T-cell (primary cell): ENCODE results near the gene TNS1. TPM values are rescaled to one million over a fixed set of nuclear protein-coding genes. Genes with fewer than 3 reads are reported as not detected.

Experiments used
- ATAC-seq, 4 experiments: fragments of 200-7000 bp in 3 of 4; fragments of 150-1000 bp in 1 of 4; cut with Tn5 transposase; replicated peaks in 1 of 4; 1 replicate in 3 of 4; 2 replicates in 1 of 4; pipeline ENCODE4 v1.10.0; 2021; ENCODE audit warnings: moderate library complexity in 3 of 4, mild to moderate bottlenecking in 2 of 4, moderate number of reproducible peaks in 1 of 4
- CTCF ChIA-PET, 2 donors: fragments of 300-600 bp; sonication (Branson Sonifier 250); formaldehyde crosslinking; loops; one replicate each; lab custom pipeline; 2022; ENCODE audit warnings: antibody characterized with exemption in 2 of 2; lab: Charles Lee
- POLR2A ChIA-PET, 2 donors: fragments of 300-600 bp; sonication (Branson Sonifier 250); formaldehyde crosslinking; loops; one replicate each; lab custom pipeline; 2022; ENCODE audit warnings: antibody characterized with exemption in 2 of 2; lab: Charles Lee
- DNase-seq, 35 experiments: peaks; one replicate each; pipeline versions ENCODE4 v3.0.0 to v3.0.0-alpha.2; 2013 to 2023
- H3K27ac ChIP-seq: one replicate; pipeline ENCODE4 v1.5.1; 2013; ENCODE audit warnings: low read length
- H3K27me3 ChIP-seq, 2 experiments: replicated peaks in 1 of 2; 1 replicate in 1 of 2; 2 replicates in 1 of 2; pipeline versions ENCODE4 v1.6.1 to v1.7.0; 2013; ENCODE audit warnings: low read length in 1 of 2, mixed read lengths in 1 of 2; ENCODE audit not compliant: control insufficient read depth in 2 of 2, insufficient read depth in 2 of 2; ENCODE audit errors: extremely low read depth in 1 of 2
- H3K36me3 ChIP-seq, 2 donors: 1 replicate in 1 of 2; 2 replicates in 1 of 2; pipeline versions ENCODE4 v1.6.1 to v1.7.0; 2013; ENCODE audit warnings: low read length in 1 of 2; ENCODE audit not compliant: control insufficient read depth in 2 of 2, insufficient read depth in 1 of 2; ENCODE audit errors: extremely low read depth in 1 of 2
- H3K4me1 ChIP-seq, 2 experiments: 1 replicate in 1 of 2; 2 replicates in 1 of 2; pipeline versions ENCODE4 v1.6.1 to v1.7.0; 2013; ENCODE audit warnings: low read length in 2 of 2, mixed read lengths in 1 of 2; ENCODE audit not compliant: insufficient read depth in 2 of 2, control insufficient read depth in 1 of 2; ENCODE audit errors: extremely low read depth in 1 of 2
- H3K4me3 ChIP-seq, 2 donors: 1 replicate in 1 of 2; 2 replicates in 1 of 2; pipeline versions ENCODE4 v1.5.1 to v1.7.0; 2013; ENCODE audit warnings: mild to moderate bottlenecking in 2 of 2, low read length in 1 of 2, moderate library complexity in 1 of 2; ENCODE audit not compliant: control insufficient read depth in 1 of 2; ENCODE audit errors: extremely low read depth in 1 of 2
- H3K9me3 ChIP-seq: 2 replicates; pipeline ENCODE4 v1.7.0; 2013
- H3K27ac Mint-ChIP-seq, 2 donors: one replicate each; pipeline ENCODE4 v1.8.0; 2020 to 2021; ENCODE audit warnings: mild to moderate bottlenecking in 2 of 2, mixed read lengths in 2 of 2
- H3K27me3 Mint-ChIP-seq, 2 donors: one replicate each; pipeline ENCODE4 v1.8.0; 2021 to 2022; ENCODE audit warnings: mixed read lengths in 2 of 2
- H3K36me3 Mint-ChIP-seq: one replicate; pipeline ENCODE4 v1.8.0; 2021; ENCODE audit warnings: mixed read lengths
- H3K4me1 Mint-ChIP-seq, 3 donors: one replicate each; pipeline ENCODE4 v1.8.0; 2020 to 2022; ENCODE audit warnings: mixed read lengths in 3 of 3, mild to moderate bottlenecking in 1 of 3
- H3K4me3 Mint-ChIP-seq, 3 donors: one replicate each; pipeline ENCODE4 v1.8.0; 2020 to 2022; ENCODE audit warnings: mild to moderate bottlenecking in 3 of 3, mixed read lengths in 3 of 3, moderate library complexity in 3 of 3
- H3K9me3 Mint-ChIP-seq, 3 donors: one replicate each; pipeline ENCODE4 v1.8.0; 2020 to 2022; ENCODE audit warnings: mixed read lengths in 3 of 3
- WGBS: methylation state at CpG from one replicate; pipeline ENCODE4 v1.1.5; 2013; ENCODE audit warnings: missing lambda C conversion rate; ENCODE audit not compliant: insufficient coverage; 5-methylcytosine and 5-hydroxymethylcytosine counted together
- total RNA-seq, 35 experiments: library from RNA in 6 of 35; stranded (reverse) in 6 of 35; fragments of 120-200 nt in 1 of 35; gene quantifications; one replicate each; pipeline versions ENCODE4 v1.2.1 to v1.2.4 and lab custom pipeline; 2013 to 2026

The TNS1 gene
- total RNA-seq, 5 donors from 2014 or later (not counting 1 experiment from before 2014, with no cell fraction given) = 0.28 to 2.1 (median 1.3) TPM

DNA sequence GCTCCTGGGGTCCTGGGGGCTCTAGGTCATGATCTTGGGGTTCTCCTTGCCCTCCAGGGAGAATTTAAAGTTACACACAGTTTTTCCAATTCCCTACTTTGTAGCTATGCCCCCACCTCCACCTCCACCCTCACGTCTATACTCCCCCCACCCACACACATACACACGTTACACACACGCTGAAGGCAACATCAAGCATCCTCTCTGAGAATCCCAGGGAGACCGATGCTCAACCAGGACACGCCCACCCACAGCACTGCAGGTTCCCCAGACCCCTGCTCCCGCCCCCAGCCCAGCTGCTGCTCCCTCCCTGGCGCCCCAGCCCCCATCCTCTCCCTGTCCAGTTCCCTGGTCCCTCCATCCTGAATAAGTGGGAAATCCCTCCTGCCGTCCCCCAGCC, 6.4 kb upstream of the TNS1 start:
- Histone ChIP-seq H3K4me3 (no peak overlapping the region), H3K9me3 (no peaks in the 10 kb centered on the region), H3K27ac (no peak overlapping the region), H3K36me3 (no peaks in the 10 kb centered on the region), H3K27me3 (peaks cover 0 to 73% of the 10 kb centered on the region in 2 experiments), H3K4me1 (peaks cover 0 to 17% of the 10 kb centered on the region in 2 experiments)
- ChIA-PET POLR2A (no interaction called here), CTCF (no interaction called here)
- no peak for ATAC-seq
- H3K9me3 Mint-ChIP-seq = no peaks in the 10 kb centered on the region
- DNase-seq = no peak
- peaks cover 6 to 12% (median 7%) of the 10 kb centered on the region in 3 donors for H3K4me1 Mint-ChIP-seq
- H3K36me3 Mint-ChIP-seq = no peaks in the 10 kb centered on the region
- 13% methylated on average over 6 of the region's 8 CpGs for WGBS
- H3K27me3 Mint-ChIP-seq = peaks cover 27 to 56% of the 10 kb centered on the region in 2 donors
- H3K27ac Mint-ChIP-seq = no peak overlapping the region
- peak overlapping the region in 2 of 3 donors; percentile 24 to 65 for H3K4me3 Mint-ChIP-seq

- DNase-seq (no peak), ATAC-seq (no peak)
- POLR2A ChIA-PET = no interaction called here
- Histone ChIP-seq H3K4me1 (peaks cover 0 to 17% of the 10 kb centered on the region in 2 experiments), H3K4me3 (no peak overlapping the region), H3K9me3 (no peaks in the 10 kb centered on the region), H3K36me3 (no peaks in the 10 kb centered on the region), H3K27me3 (peaks cover 0 to 71% of the 10 kb centered on the region in 2 experiments), H3K27ac (no peak overlapping the region)
- CTCF ChIA-PET = interaction anchor here (0.6 to 1.0 kb wide), 2 partner anchors 14 to 1594 kb away, joined by 8 to 9 read pairs; no protein-coding TSS in a partner anchor
- H3K4me3 Mint-ChIP-seq = no peak overlapping the region
- no peaks in the 10 kb centered on the region for H3K9me3 Mint-ChIP-seq
- H3K27me3 Mint-ChIP-seq = peaks cover 29 to 51% of the 10 kb centered on the region in 2 donors
- peaks cover 6 to 12% (median 7%) of the 10 kb centered on the region in 3 donors for H3K4me1 Mint-ChIP-seq
- H3K27ac Mint-ChIP-seq = no peak overlapping the region
- H3K36me3 Mint-ChIP-seq = no peaks in the 10 kb centered on the region
- 77% methylated on average over 2 of the region's 12 CpGs for WGBS
Measured at GRCh38 chr2:218008060-218009040, 5.6 kb upstream of the TNS1 start.

DNA sequence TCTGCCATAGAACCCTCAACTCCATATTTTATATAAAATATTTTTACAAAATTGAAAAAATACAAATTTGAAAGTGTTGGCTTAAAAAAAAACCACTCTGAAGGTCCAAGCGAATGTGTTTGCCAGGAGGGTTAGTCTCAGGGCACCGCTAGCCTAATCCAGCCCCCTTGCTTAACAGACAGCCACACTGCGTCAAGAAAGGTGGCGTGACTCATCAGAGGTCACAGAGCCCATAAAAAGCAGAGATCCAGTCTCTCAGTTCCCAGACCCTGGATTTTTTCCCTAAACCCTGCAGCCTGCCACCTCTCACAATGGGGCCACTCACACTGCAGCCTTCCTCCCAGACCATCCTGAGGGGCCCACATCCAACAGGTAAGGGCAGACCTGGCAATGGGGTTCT, 3.9 kb upstream of the TNS1 start:
- no peaks in the 10 kb centered on the region for H3K9me3 ChIP-seq
- Mint-ChIP-seq H3K36me3 (no peaks in the 10 kb centered on the region), H3K27me3 (peaks cover 23 to 41% of the 10 kb centered on the region in 2 donors), H3K27ac (no peak overlapping the region), H3K9me3 (no peaks in the 10 kb centered on the region), H3K4me1 (peaks cover 6 to 12% (median 7%) of the 10 kb centered on the region in 3 donors), H3K4me3 (no peak overlapping the region)
- H3K36me3 ChIP-seq = no peaks in the 10 kb centered on the region
- H3K27me3 ChIP-seq = peaks cover 0 to 69% of the 10 kb centered on the region in 2 experiments
- POLR2A ChIA-PET = no interaction called here
- H3K4me3 ChIP-seq = no peak overlapping the region
- ATAC-seq (no peak), DNase-seq (no peak)
- CTCF ChIA-PET = interaction anchor here in 1 of 2 donors (0.6 kb wide), 1 partner anchor 13 kb away, joined by 3 read pairs; no protein-coding TSS in a partner anchor
- 93% methylated on average over 4 of the region's 4 CpGs for WGBS
- no peak overlapping the region for H3K27ac ChIP-seq
- peaks cover 0 to 17% of the 10 kb centered on the region in 2 experiments for H3K4me1 ChIP-seq

- POLR2A ChIA-PET = no interaction called here
- ATAC-seq (no peak), DNase-seq (no peak)
- CTCF ChIA-PET = no interaction called here
- no peaks in the 10 kb centered on the region for H3K9me3 Mint-ChIP-seq
- H3K4me3 ChIP-seq = no peak overlapping the region
- no peaks in the 10 kb centered on the region for H3K36me3 Mint-ChIP-seq
- H3K9me3 ChIP-seq = no peaks in the 10 kb centered on the region
- no peak overlapping the region for H3K27ac Mint-ChIP-seq
- peaks cover 0 to 10% of the 10 kb centered on the region in 2 experiments for H3K4me1 ChIP-seq
- no peak overlapping the region for H3K4me3 Mint-ChIP-seq
- H3K36me3 ChIP-seq = no peaks in the 10 kb centered on the region
- H3K4me1 Mint-ChIP-seq = peaks cover 0 to 6% (median 3%) of the 10 kb centered on the region in 3 donors
- peaks cover 23 to 33% of the 10 kb centered on the region in 2 donors for H3K27me3 Mint-ChIP-seq
- H3K27ac ChIP-seq = no peak overlapping the region
- peaks cover 0 to 66% of the 10 kb centered on the region in 2 experiments for H3K27me3 ChIP-seq
- 77% methylated on average over 2 of the region's 3 CpGs for WGBS
Measured at GRCh38 chr2:218005486-218005885, 2.7 kb upstream of the TNS1 start.

DNA sequence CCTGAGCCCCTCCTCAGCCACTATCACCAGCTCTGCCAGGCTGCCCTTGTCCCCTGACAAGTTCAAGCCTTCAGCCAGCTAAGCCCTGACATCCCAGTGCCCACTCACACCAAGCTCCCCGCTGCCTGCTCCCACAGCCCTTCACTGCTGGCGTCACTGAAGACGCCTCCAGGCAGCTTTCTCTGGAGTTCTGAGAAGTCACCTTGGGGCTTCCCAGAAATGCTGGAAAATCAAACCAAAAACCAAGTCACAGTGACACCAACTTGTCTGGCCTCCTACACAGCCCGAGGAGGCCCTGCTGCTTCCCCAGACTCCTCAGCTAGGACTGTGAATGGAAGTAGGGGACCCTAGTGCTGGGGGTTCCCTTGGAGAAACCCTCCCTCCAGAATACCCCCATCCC, 2.2 kb upstream of the TNS1 start:
- H3K4me3 ChIP-seq = no peak overlapping the region
- Mint-ChIP-seq H3K4me3 (no peak overlapping the region), H3K27ac (no peak overlapping the region), H3K9me3 (no peaks in the 10 kb centered on the region), H3K36me3 (no peaks in the 10 kb centered on the region), H3K27me3 (peaks cover 24 to 35% of the 10 kb centered on the region in 2 donors), H3K4me1 (peaks cover 0 to 6% (median 3%) of the 10 kb centered on the region in 3 donors)
- H3K4me1 ChIP-seq = peaks cover 0 to 7% of the 10 kb centered on the region in 2 experiments
- no peaks in the 10 kb centered on the region for H3K36me3 ChIP-seq
- 50% methylated on average over 3 of the region's 4 CpGs for WGBS
- DNase-seq = no peak
- ChIA-PET CTCF (no interaction called here), POLR2A (no interaction called here)
- peaks cover 0 to 64% of the 10 kb centered on the region in 2 experiments for H3K27me3 ChIP-seq
- ATAC-seq = no peak
- H3K27ac ChIP-seq = no peak overlapping the region
- no peaks in the 10 kb centered on the region for H3K9me3 ChIP-seq

GRCh38 chr2:218003981-218004419, 1.2 kb upstream of the TNS1 start:
- no peaks in the 10 kb centered on the region for H3K4me1 Mint-ChIP-seq
- no peak overlapping the region for H3K4me3 ChIP-seq
- peak in 1 of 4 experiments; percentile 15 for ATAC-seq
- H3K4me1 ChIP-seq = no peaks in the 10 kb centered on the region
- ChIA-PET POLR2A (no interaction called here), CTCF (no interaction called here)
- no peaks in the 10 kb centered on the region for H3K9me3 ChIP-seq
- no peaks in the 10 kb centered on the region for H3K36me3 Mint-ChIP-seq
- no peaks in the 10 kb centered on the region for H3K9me3 Mint-ChIP-seq
- WGBS = 54% methylated on average over 3 of the region's 6 CpGs
- H3K27ac Mint-ChIP-seq = no peak overlapping the region
- peaks cover 0 to 54% of the 10 kb centered on the region in 2 experiments for H3K27me3 ChIP-seq
- H3K27me3 Mint-ChIP-seq = peaks cover 24 to 29% of the 10 kb centered on the region in 2 donors
- no peak overlapping the region for H3K4me3 Mint-ChIP-seq
- no peak overlapping the region for H3K27ac ChIP-seq
- DNase-seq = no peak
- H3K36me3 ChIP-seq = no peaks in the 10 kb centered on the region
